HepG2 (cell line): ENCODE measurements around the gene DUSP21. TPM values are rescaled to one million over a fixed set of nuclear protein-coding genes. Genes with fewer than 3 reads are reported as not detected.
A peak's percentile ranks its signal among the peaks of the same experiment; 100 is the strongest.

Source experiments
- ATAC-seq: fragments of 200-7000 bp; cut with Tn5 transposase; 3 replicates; pipeline ENCODE4 v1.9.1; 2020; ENCODE audit warnings: mild to moderate bottlenecking, moderate library complexity
- BruUV-seq: library from RNA; stranded (reverse); fragments of 400-500 nt; replicated peaks from 2 replicates; lab custom pipeline; 2021; lab: Mats Ljungman, UMichigan
- CTCF ChIA-PET: fragments of 300-600 bp; formaldehyde crosslinking; extraction: SDS; loops from one replicate; lab custom pipeline; 2021; ENCODE audit warnings: low total read pairs, inconsistent platforms, low intra/inter-chr PET ratio; lab: Yijun Ruan, JAX
- POLR2A ChIA-PET: fragments of 350-600 bp; sonication (Branson Sonifier 250); formaldehyde crosslinking; loops from one replicate; lab custom pipeline; 2020; ENCODE audit warnings: antibody characterized with exemption, inconsistent platforms; lab: Yijun Ruan, JAX
- DNase-seq: peaks from one replicate; pipeline ENCODE4 v3.0.0-alpha.2; 2015; ENCODE audit warnings: low spot score
- FAIRE-seq: peaks from 3 replicates; lab custom pipeline; 2011; peaks lifted over from hg19 to GRCh38; lab: Jason Lieb, UNC
- H2AFZ ChIP-seq: one replicate; pipeline ENCODE4 v1.6.1; 2011; ENCODE audit warnings: low read length, inconsistent platforms
- H3K27ac ChIP-seq: fragments of 300-600 bp; 3 replicates; pipeline ENCODE4 v1.8.0; 2011; ENCODE audit warnings: mixed run types, mild to moderate bottlenecking, mixed read lengths, low read length, inconsistent platforms; ENCODE audit not compliant: insufficient read depth; ENCODE audit errors: extremely low read length
- H3K27me3 ChIP-seq, 2 experiments: fragments of 200-600 bp in 1 of 2; 2 replicates in 1 of 2; 3 replicates in 1 of 2; pipeline versions ENCODE4 v1.6.0 to v1.8.0; 2011; ENCODE audit warnings: low read length in 2 of 2, mild to moderate bottlenecking in 2 of 2, moderate library complexity in 2 of 2, inconsistent platforms in 1 of 2; ENCODE audit not compliant: insufficient read depth in 2 of 2, control insufficient read depth in 1 of 2
- H3K36me3 ChIP-seq, 2 experiments: fragments of 200-600 bp in 1 of 2; replicated peaks in 1 of 2; 2 replicates in 1 of 2; 3 replicates in 1 of 2; pipeline versions ENCODE4 v1.5.1 to v1.8.0; 2011; ENCODE audit warnings: low read length in 2 of 2, inconsistent platforms in 1 of 2; ENCODE audit not compliant: insufficient read depth in 2 of 2, control insufficient read depth in 1 of 2
- H3K4me1 ChIP-seq: 2 replicates; pipeline ENCODE4 v1.5.1; 2012; ENCODE audit warnings: low read length, inconsistent platforms; ENCODE audit not compliant: insufficient read depth
- H3K4me2 ChIP-seq: 2 replicates; pipeline ENCODE4 v1.6.0; 2011; ENCODE audit warnings: low read depth, low read length, inconsistent platforms
- H3K4me3 ChIP-seq, 3 experiments: fragments of 200-600 bp in 1 of 3; sonication (generic), shearing (Covaris generic) in 1 of 3; replicated peaks in 1 of 3; 2 replicates each; pipeline ENCODE4 v1.5.1; 2011 to 2016; ENCODE audit warnings: low read length in 3 of 3, inconsistent platforms in 2 of 3, low read depth in 2 of 3, mild to moderate bottlenecking in 2 of 3, control low read depth in 1 of 3, mixed read lengths in 1 of 3; ENCODE audit not compliant: insufficient read depth in 1 of 3
- H3K79me2 ChIP-seq: one replicate; pipeline ENCODE4 v1.6.1; 2011; ENCODE audit warnings: low read length, inconsistent platforms; ENCODE audit not compliant: insufficient read depth
- H3K9ac ChIP-seq: 2 replicates; pipeline ENCODE4 v1.6.0; 2011; ENCODE audit warnings: mild to moderate bottlenecking, low read depth, low read length, inconsistent platforms; ENCODE audit not compliant: insufficient read depth
- H3K9me3 ChIP-seq: 2 replicates; pipeline ENCODE4 v1.5.1; 2012; ENCODE audit warnings: mild to moderate bottlenecking, low read length
- H4K20me1 ChIP-seq: 2 replicates; pipeline ENCODE4 v1.6.0; 2011; ENCODE audit warnings: inconsistent platforms, mild to moderate bottlenecking, low read length, moderate library complexity; ENCODE audit not compliant: insufficient read depth
- MAFF ChIP-seq: IDR thresholded peaks from 2 replicates; pipeline ENCODE4 v1.6.1; 2011; ENCODE audit warnings: low read depth, low read length, improper control_type of control experiment
- MAFK ChIP-seq, 2 experiments: IDR thresholded peaks in 1 of 2; conservative IDR thresholded peaks in 1 of 2; 2 replicates each; pipeline ENCODE4 v1.6.1; 2011; ENCODE audit warnings: improper control_type of control experiment in 2 of 2, low read length in 2 of 2
- PBX2 ChIP-seq: IDR thresholded peaks from 2 replicates; pipeline ENCODE4 v1.6.1; 2016; ENCODE audit warnings: control low read depth
- SAP130 ChIP-seq: IDR thresholded peaks from 2 replicates; pipeline ENCODE4 v1.6.1; 2016; ENCODE audit warnings: low read depth
- ZNF460 ChIP-seq: sonication (generic); formaldehyde crosslinking; IDR thresholded peaks from 2 replicates; pipeline ENCODE4 v1.5.1; 2020; ENCODE audit warnings: missing genetic modification reagents, mild to moderate bottlenecking, borderline replicate concordance
- WGBS: methylation state at CpG from one replicate; pipeline ENCODE4 v1.1.6; 2017; ENCODE audit warnings: low lambda C conversion rate; 5-methylcytosine and 5-hydroxymethylcytosine counted together
- in situ Hi-C: cut with HindIII; loops from 2 replicates; pipeline ENCODE4 v1.10.0; 2017; ENCODE audit warnings: low pct_unique_long_range_greater_than_20kb; ENCODE audit not compliant: extremely low pct_ligation_motif_present
- intact Hi-C: fragments of 100-400 bp; cut with micrococcal nuclease; formaldehyde crosslinking; loops from one replicate; pipeline ENCODE4 v1.10.0; 2022; ENCODE audit not compliant: unreplicated experiment
- polyA plus RNA-seq, 8 experiments: library from polyadenylated mRNA; depleted of rRNA in 3 of 8; stranded (reverse) in 7 of 8; unstranded in 1 of 8; fragments of >200 nt; fragmentation: Illumina TruSeq in 4 of 8; extraction: Trizol in 4 of 8; gene quantifications; 2 replicates each; pipeline versions ENCODE4 v1.2.1 to v1.2.3, GENCODE V29; 2011 to 2016; ENCODE audit warnings: low read depth in 4 of 8, missing spikeins in 1 of 8, mixed read lengths in 1 of 8; ENCODE audit not compliant: insufficient read depth in 1 of 8
- total RNA-seq, 5 experiments: library from RNA; depleted of rRNA; stranded (reverse); fragments of >200 nt; fragmentation: Illumina TruSeq; extraction: Trizol; gene quantifications; 2 replicates each; pipeline ENCODE4 v1.2.3, GENCODE V29; 2016; ENCODE audit warnings: low read depth in 1 of 5

Gene DUSP21
- total and polyA plus RNA-seq, 2 of the 13 experiments (the other 11 are each of a cell fraction or from before 2014, with no cell fraction given): not detected

- Histone ChIP-seq H3K4me2 (peak overlapping the region; percentile 74), H2AFZ (no peak overlapping the region), H3K79me2 (peaks cover 71% of the 10 kb centered on the region), H3K36me3 (no peaks in the 10 kb centered on the region), H3K9me3 (no peaks in the 10 kb centered on the region), H3K4me3 (peak overlapping the region; percentile 81 to 85 (median 85)), H4K20me1 (peaks cover 27% of the 10 kb centered on the region; the same call in 1 of the 2 replicates), H3K9ac (peak overlapping the region; percentile 87), H3K27me3 (no peaks in the 10 kb centered on the region; a peak in 1 of 5 replicates), H3K4me1 (peaks cover 13% of the 10 kb centered on the region; the same call in 1 of the 2 replicates), H3K27ac (no peak overlapping the region)
- DNase-seq (no peak), FAIRE-seq (peak; percentile 36), ATAC-seq (no peak)
- CTCF ChIA-PET: no interaction called here
- intact Hi-C loops (loop anchor here (10.0 kb wide), 1 partner anchor 70 kb away; no protein-coding TSS in a partner anchor), in situ Hi-C loops (no loop called here)
- no TSS peak for BruUV-seq
- TF ChIP-seq PBX2: no peak
- peak; percentile 31 to 72; a peak in 3 of 4 replicates for TF ChIP-seq MAFK (conservative IDR thresholded peaks at IDR 0.05 in 1 of 2, IDR thresholded peaks at IDR 0.05 in 1 of 2; ENCODE audit: low read length in 2 of 2)
- peak; percentile 57 for TF ChIP-seq MAFF
- POLR2A ChIA-PET: interaction anchor here (1.1 to 1.6 kb wide), 2 partner anchors 39 to 40 kb away, joined by 3 to 4 read pairs; no protein-coding TSS in a partner anchor
- 14% methylated on average over 5 of the region's 5 CpGs for WGBS
Observed at GRCh38 chrX:44875185-44875489, 31.3 kb downstream of the DUSP21 start.

GRCh38 chrX:44876086-44876485 lies 32.3 kb downstream of the DUSP21 start:
- Histone ChIP-seq H4K20me1 (peaks cover 30% of the 10 kb centered on the region; the same call in 1 of the 2 replicates), H3K4me2 (peak overlapping the region; percentile 74)

More at GRCh38 chrX:44876086-44876485, 32.3 kb downstream of the DUSP21 start:
- TF ChIP-seq ZNF460 (CRISPR knock-in tag): no peak
- TF ChIP-seq SAP130: 0 out of 2 replicates have a peak, but pooled peaks have one; percentile 15
- TF ChIP-seq, all 625 proteins: peak for 1
- POLR2A ChIA-PET: interaction anchor here (1.6 kb wide), 1 partner anchor 38 kb away, joined by 4 read pairs; no protein-coding TSS in a partner anchor
- Histone ChIP-seq H2AFZ (no peak overlapping the region), H3K27ac (no peak overlapping the region), H3K4me3 (peak overlapping the region; percentile 81 to 85 (median 85); a peak in 4 of 6 replicates), H3K36me3 (no peaks in the 10 kb centered on the region), H3K27me3 (no peaks in the 10 kb centered on the region; a peak in 1 of 5 replicates), H3K9me3 (no peaks in the 10 kb centered on the region), H3K4me1 (peaks cover 13% of the 10 kb centered on the region; the same call in 1 of the 2 replicates), H3K9ac (no peak overlapping the region), H3K79me2 (peaks cover 77% of the 10 kb centered on the region)
- CTCF ChIA-PET: no interaction called here
- intact Hi-C loops (loop anchor here (10.0 kb wide), 1 partner anchor 69 kb away; no protein-coding TSS in a partner anchor), in situ Hi-C loops (no loop called here)
- WGBS: 13% methylated on average over 4 of the region's 4 CpGs
- BruUV-seq: no TSS peak
- DNase-seq: no peak
- FAIRE-seq: peak; percentile 28
- ATAC-seq: no peak
